GM10248 (cell line): ENCODE results near the gene NCAPG2.

Source experiments
- CTCF ChIA-PET: fragments of 300-600 bp; sonication (Branson Sonifier 250); formaldehyde crosslinking; extraction: SDS; loops from one replicate; lab custom pipeline; 2021; ENCODE audit warnings: antibody characterized with exemption; lab: Yijun Ruan, JAX
- POLR2A ChIA-PET: fragments of 350-650 bp; sonication (Branson Sonifier 250); formaldehyde crosslinking; extraction: SDS; loops from one replicate; lab custom pipeline; 2020; ENCODE audit warnings: antibody characterized with exemption; lab: Yijun Ruan, JAX
- DNase-seq: peaks from one replicate; pipeline ENCODE4 v3.0.0; 2012; ENCODE audit errors: extremely low spot score
- TF ChIP-seq, protein P1 (sequence below): IDR thresholded peaks from 2 replicates; pipeline ENCODE4 v1.5.1; 2012; ENCODE audit warnings: mild to moderate bottlenecking, low read depth; ENCODE audit errors: extremely low read depth, missing control alignments, control extremely low read depth

NCAPG2 gene

DNA sequence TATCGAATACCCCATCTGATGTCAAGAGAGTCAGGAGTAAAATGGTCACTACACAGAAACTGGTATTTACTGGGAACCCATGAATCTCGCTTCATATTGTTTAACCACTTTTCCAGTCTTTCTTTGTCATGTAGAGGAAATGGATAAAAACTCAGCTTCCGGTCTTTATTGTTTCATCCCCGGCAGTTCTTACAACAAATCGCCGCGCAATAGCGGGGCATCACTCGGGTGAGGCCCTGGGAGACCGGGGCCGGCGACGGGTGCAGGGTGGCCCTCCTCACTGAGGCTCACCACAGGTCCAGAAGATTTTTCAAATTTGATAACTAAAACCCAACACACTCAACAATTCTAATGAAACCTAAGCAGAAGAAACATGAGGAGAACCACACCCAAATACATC, 81.4 kb downstream of the NCAPG2 start:
- ChIA-PET CTCF (no interaction called here), POLR2A (no interaction called here)
- DNase-seq = no peak
- TF ChIP-seq, protein P1, sequence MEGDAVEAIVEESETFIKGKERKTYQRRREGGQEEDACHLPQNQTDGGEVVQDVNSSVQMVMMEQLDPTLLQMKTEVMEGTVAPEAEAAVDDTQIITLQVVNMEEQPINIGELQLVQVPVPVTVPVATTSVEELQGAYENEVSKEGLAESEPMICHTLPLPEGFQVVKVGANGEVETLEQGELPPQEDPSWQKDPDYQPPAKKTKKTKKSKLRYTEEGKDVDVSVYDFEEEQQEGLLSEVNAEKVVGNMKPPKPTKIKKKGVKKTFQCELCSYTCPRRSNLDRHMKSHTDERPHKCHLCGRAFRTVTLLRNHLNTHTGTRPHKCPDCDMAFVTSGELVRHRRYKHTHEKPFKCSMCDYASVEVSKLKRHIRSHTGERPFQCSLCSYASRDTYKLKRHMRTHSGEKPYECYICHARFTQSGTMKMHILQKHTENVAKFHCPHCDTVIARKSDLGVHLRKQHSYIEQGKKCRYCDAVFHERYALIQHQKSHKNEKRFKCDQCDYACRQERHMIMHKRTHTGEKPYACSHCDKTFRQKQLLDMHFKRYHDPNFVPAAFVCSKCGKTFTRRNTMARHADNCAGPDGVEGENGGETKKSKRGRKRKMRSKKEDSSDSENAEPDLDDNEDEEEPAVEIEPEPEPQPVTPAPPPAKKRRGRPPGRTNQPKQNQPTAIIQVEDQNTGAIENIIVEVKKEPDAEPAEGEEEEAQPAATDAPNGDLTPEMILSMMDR = no peak

DNA sequence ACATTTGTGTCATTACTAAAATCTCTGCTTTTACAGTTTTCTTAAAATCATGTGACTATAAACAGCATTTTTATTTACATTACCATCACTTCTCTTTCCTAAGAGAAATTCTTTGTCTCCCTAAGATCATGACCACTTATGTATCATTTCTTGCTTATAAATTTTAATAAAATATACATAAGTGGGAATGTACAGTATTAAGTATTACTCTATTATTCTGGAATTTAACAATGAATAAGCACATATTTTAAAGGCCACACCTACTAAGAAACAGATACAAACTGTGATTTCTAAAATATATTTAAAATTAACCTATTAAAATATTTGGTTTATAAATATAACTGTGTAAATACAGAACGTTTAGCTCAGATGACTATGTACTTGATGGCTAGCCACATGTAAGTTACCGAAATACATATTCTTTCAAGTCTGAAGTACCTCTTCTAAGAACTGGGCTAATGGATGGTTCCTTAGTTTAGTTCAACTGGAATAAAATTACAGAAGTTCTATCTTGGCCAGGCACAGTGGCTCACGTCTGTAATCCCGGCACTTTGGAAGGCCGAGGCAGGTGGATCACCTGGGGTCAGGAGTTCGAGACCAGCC, 83.7 kb downstream of the NCAPG2 start:
- DNase-seq = no peak
- CTCF ChIA-PET = no interaction called here
- TF ChIP-seq, protein P1 = no peak
- POLR2A ChIA-PET = no interaction called here

DNA sequence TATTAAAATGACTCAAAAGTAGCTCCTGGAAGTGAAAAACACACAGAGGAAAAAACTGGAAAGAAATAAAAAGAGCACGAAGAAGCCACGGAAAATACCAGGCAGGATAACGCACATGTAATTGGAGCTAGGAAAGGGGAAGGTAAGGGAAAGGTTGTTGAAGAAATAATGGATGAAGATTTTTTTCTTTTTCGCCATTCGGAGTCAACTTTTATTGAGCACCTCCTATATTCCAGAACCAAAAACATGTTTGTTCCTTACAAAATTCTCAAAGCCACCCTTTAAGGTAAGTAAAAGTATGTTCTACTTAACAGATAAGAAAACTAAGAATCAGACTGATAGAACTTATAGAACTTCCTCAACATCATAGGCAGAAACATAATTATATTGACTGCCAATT, 84.2 kb downstream of the NCAPG2 start:
- TF ChIP-seq, protein P1 = no peak
- POLR2A ChIA-PET = no interaction called here
- CTCF ChIA-PET = interaction anchor here (0.8 to 1.3 kb wide), 3 partner anchors 9 to 23 kb away, joined by 3 read pairs; no protein-coding TSS in a partner anchor
- DNase-seq = no peak

DNA sequence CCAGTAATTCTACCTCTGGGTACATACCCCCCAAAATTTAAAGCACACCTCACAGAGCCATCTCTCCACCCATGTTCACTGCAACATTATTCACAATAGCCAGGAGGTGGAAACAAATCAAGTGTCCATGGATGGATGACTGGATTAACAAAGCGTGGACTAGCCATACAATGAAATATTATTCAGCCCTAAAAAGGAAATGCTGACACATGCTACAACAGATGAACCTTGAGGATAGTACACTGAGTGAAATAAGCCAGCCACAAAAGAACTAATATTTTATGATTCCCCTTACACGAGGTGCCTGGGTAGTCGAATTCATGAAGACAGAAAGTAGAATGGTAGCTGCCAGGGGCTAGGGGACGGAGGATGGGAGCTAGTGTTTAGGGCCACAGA, 85.9 kb downstream of the NCAPG2 start:
- POLR2A ChIA-PET = no interaction called here
- CTCF ChIA-PET = interaction anchor here (1.7 kb wide), 1 partner anchor 14 kb away, joined by 4 read pairs; no protein-coding TSS in a partner anchor
- TF ChIP-seq, protein P1 = no peak
- no peak for DNase-seq

DNA sequence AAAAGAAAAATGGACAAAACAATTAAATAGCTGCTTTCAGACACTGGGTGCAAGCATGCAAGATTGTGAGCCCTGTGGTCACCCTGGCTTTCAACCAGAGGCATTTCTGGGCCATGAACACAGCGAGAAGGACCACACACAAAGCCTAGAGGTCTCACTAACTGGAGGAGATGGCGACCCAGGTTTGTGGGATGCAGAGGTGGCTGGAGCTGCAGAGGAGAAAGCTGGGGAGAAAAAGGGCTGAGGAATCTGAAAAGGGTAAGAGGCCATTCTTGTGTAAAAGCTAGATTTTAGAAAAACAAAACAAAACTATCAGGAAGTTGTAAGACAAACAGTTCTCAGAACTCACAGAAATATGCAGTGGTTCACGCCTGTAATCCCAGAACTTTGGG, 86.9 kb downstream of the NCAPG2 start:
- ChIA-PET POLR2A (no interaction called here), CTCF (interaction anchor here (1.0 to 1.7 kb wide), 2 partner anchors 15 to 37 kb away, joined by 3 to 4 read pairs; no protein-coding TSS in a partner anchor)
- no peak for DNase-seq
- TF ChIP-seq, protein P1 = no peak

DNA sequence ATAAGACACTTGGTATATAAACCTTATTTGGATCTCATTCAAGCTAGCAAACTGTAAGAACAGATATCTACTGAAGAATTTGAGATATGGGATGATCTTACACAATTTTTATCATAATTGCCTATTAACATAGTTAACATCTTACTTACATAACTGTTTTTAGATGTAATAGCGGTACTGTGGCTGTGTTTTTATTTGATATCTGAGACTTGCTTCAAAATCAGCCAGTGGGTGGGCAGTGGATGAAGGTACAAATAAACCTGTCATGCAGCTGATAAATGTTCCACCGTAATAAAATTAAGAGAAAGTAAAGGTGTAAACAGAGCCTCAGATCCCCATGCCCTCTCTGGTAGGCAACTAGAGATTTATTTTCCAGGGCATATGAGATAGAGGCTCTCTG, 88.6 kb downstream of the NCAPG2 start:
- no peak for DNase-seq
- CTCF ChIA-PET = interaction anchor here (1.3 to 2.2 kb wide), 2 partner anchors 35 to 361 kb away, joined by 4 to 10 read pairs; no protein-coding TSS in a partner anchor
- POLR2A ChIA-PET = no interaction called here
- TF ChIP-seq, protein P1 = no peak

DNA sequence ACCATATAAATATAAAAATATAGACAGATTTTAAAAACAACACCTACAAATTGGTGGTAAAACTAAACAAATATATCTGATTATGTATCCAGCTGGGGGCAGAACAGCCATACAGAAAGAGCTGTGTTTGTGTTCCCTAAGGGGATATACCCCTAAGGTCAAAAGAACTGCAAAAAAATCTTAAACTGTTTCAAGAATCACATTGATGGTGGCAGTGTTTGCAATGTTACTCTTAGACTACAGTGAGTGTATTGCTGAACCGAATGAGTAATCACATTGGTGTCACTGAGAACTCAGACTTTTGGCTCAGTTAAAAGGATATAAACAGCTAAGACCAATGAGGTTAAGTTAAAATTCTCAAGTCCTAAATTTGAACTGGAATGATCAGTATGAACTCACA, 89.9 kb downstream of the NCAPG2 start:
- TF ChIP-seq, protein P1 = no peak
- DNase-seq = no peak
- ChIA-PET POLR2A (no interaction called here), CTCF (interaction anchor here (0.8 to 2.2 kb wide), 5 partner anchors 12 to 362 kb away, joined by 3 to 10 read pairs (median 4); no protein-coding TSS in a partner anchor)
